Activated CD8-positive, alpha-beta T cell treated with anti-CD3 and anti-CD28 coated beads for 36 hours (primary cell): ENCODE results near the gene DDX24. TPM values are rescaled to one million over a fixed set of nuclear protein-coding genes. Genes with fewer than 3 reads are reported as not detected.

Experiments
- ATAC-seq: fragments of 200-7000 bp; cut with Tn5 transposase; one replicate; pipeline ENCODE4 v1.10.0; 2021; ENCODE audit warnings: mild to moderate bottlenecking, moderate library complexity
- CTCF ChIA-PET: fragments of 350-600 bp; sonication (Branson Sonifier 250); formaldehyde crosslinking; loops from one replicate; lab custom pipeline; 2021; ENCODE audit warnings: antibody characterized with exemption; lab: Charles Lee
- POLR2A ChIA-PET: fragments of 350-600 bp; sonication (Branson Sonifier 250); formaldehyde crosslinking; loops from one replicate; lab custom pipeline; 2021; ENCODE audit warnings: antibody characterized with exemption; lab: Charles Lee
- DNase-seq: peaks from one replicate; pipeline ENCODE4 v3.0.0-alpha.2; 2020
- H3K27ac Mint-ChIP-seq: one replicate; pipeline ENCODE4 v1.8.0; 2021; ENCODE audit warnings: mild to moderate bottlenecking, mixed read lengths
- H3K27me3 Mint-ChIP-seq: one replicate; pipeline ENCODE4 v1.8.0; 2021; ENCODE audit warnings: mixed read lengths
- H3K36me3 Mint-ChIP-seq: one replicate; pipeline ENCODE4 v1.8.0; 2021; ENCODE audit warnings: low read depth, mixed read lengths
- H3K4me1 Mint-ChIP-seq: one replicate; pipeline ENCODE4 v1.8.0; 2021; ENCODE audit warnings: low read depth, mixed read lengths
- H3K4me3 Mint-ChIP-seq: one replicate; pipeline ENCODE4 v1.8.0; 2021; ENCODE audit warnings: mild to moderate bottlenecking, moderate library complexity, mixed read lengths
- H3K9me3 Mint-ChIP-seq: one replicate; pipeline ENCODE4 v1.8.0; 2021; ENCODE audit warnings: mixed read lengths
- CTCF ChIP-seq: fragments of 200-600 bp; IDR thresholded peaks from one replicate; pipeline ENCODE4 v1.8.0; 2022; ENCODE audit warnings: antibody characterized with exemption, mild to moderate bottlenecking
- intact Hi-C: fragments of 100-400 bp; cut with micrococcal nuclease; formaldehyde crosslinking; loops from one replicate; pipeline ENCODE4 v1.10.0; 2022
- total RNA-seq, 2 experiments: library from RNA; stranded (reverse); gene quantifications; one replicate each; pipeline ENCODE4 v1.2.3, GENCODE V29; 2021

The DDX24 gene
- total RNA-seq, 2 experiments from 2014 or later = 272 to 275 TPM

DNA sequence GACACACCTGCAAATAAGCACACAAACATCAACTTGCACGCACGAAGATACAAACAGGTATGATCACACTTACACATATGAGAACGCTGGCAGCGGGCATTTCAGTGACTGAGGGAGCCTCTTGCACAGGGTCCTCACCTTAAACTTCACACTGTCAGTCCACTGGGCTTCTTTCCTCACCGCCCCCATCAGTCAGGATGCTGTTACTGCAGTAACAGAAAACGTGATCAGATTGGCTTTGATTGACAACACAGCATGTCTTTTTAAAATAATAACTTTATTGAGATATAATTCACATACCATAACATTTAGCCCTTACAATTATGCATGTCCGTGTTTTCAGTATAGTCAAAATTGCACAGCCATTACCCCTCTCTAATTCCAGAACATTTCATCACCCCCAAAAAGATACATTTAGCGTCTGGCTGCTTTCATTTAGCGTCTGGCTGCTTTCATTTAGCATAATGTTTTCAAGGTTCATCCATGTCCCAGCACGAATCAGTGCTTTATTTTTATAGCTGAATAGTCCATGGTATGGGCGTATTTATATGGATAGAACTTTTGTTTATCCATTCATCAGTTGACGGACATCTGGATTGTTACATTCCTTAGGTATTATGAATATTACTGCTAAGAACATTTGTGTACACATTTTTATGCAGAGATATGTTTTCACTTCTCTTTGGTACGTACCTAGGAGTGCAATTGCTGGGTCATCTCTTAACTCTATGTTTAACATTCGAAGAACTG lies 75.5 kb downstream of the DDX24 start:
- ATAC-seq (peak; percentile 41), DNase-seq (peak; percentile 45)
- no peak overlapping the region for H3K4me3 Mint-ChIP-seq
- intact Hi-C loops = loop anchor here (2.0 kb wide), 1 partner anchor 65 kb away; no protein-coding TSS in a partner anchor
- CTCF ChIA-PET = interaction anchor here (0.9 to 17.5 kb wide), 8 partner anchors 9 to 65 kb away, joined by 3 to 437 read pairs (median 6); no protein-coding TSS in a partner anchor
- peak; percentile 65 for TF ChIP-seq CTCF
- peaks cover 14% of the 10 kb centered on the region for H3K27me3 Mint-ChIP-seq
- no peak overlapping the region for H3K27ac Mint-ChIP-seq
- H3K9me3 Mint-ChIP-seq = no peaks in the 10 kb centered on the region
- POLR2A ChIA-PET = interaction anchor here (0.9 kb wide), 1 partner anchor 66 kb away, joined by 3 read pairs; no protein-coding TSS in a partner anchor
- H3K36me3 Mint-ChIP-seq = no peaks in the 10 kb centered on the region
- H3K4me1 Mint-ChIP-seq = peaks cover 23% of the 10 kb centered on the region

DNA sequence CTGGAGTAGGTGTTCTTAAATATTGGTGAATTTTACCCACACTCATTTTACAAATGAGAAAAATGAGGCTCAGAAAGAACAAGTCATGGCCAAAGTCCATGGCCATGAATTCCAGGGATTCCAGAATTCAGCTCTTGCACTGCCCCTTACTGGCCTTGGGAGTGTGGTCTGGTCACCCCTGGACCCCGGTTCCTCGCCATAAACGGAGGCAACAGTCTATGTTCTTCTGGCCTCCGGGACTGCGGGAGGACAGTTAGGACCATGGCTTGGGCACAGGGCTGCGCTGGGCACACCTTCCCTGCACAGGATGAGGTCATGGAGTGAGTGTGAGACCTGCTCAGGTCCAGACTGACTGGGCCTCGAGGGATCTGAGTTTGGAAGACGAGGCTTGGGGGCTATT lies 77.0 kb downstream of the DDX24 start:
- peaks cover 16% of the 10 kb centered on the region for H3K4me1 Mint-ChIP-seq
- no peak for DNase-seq
- H3K9me3 Mint-ChIP-seq = no peaks in the 10 kb centered on the region
- intact Hi-C loops = loop anchor here (2.0 kb wide), 1 partner anchor 63 kb away; no protein-coding TSS in a partner anchor
- no peak overlapping the region for H3K4me3 Mint-ChIP-seq
- ChIA-PET CTCF (interaction anchor here (0.9 to 17.5 kb wide), 9 partner anchors 11 to 71 kb away, joined by 3 to 437 read pairs (median 6); no protein-coding TSS in a partner anchor), POLR2A (no interaction called here)
- H3K27ac Mint-ChIP-seq = no peak overlapping the region
- H3K27me3 Mint-ChIP-seq = peaks cover 13% of the 10 kb centered on the region
- TF ChIP-seq CTCF = no peak
- no peak for ATAC-seq
- no peaks in the 10 kb centered on the region for H3K36me3 Mint-ChIP-seq

DNA sequence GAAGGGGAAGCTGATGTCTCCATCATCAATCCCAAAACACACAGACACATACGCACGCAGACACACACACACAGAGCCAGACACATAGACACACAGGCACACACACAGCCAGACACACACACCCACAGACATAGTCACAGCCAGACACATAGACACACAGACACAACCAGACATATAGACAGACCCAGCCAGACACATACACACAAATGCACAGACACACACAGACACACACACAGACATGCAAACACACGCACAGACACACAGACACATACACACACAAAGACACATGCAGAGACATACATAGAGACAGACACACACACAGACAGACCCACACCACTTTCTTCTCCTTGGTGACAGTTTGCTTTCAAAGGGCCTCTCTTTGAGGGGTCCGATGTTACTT lies 77.6 kb downstream of the DDX24 start:
- DNase-seq = no peak
- Mint-ChIP-seq H3K9me3 (no peaks in the 10 kb centered on the region), H3K36me3 (no peaks in the 10 kb centered on the region), H3K4me3 (no peak overlapping the region), H3K27me3 (peaks cover 13% of the 10 kb centered on the region), H3K27ac (no peak overlapping the region), H3K4me1 (peaks cover 16% of the 10 kb centered on the region)
- ATAC-seq = no peak
- CTCF ChIA-PET = interaction anchor here (1.1 to 17.5 kb wide), 6 partner anchors 10 to 95 kb away, joined by 3 to 437 read pairs (median 10); no protein-coding TSS in a partner anchor
- POLR2A ChIA-PET = no interaction called here
- intact Hi-C loops = no loop called here
- no peak for TF ChIP-seq CTCF

GRCh38 chr14:94001501-94002396 lies 79.3 kb downstream of the DDX24 start:
- peak; percentile 81 for ATAC-seq
- no peak overlapping the region for H3K4me3 Mint-ChIP-seq
- POLR2A ChIA-PET = interaction anchor here (0.6 to 1.3 kb wide), 3 partner anchors 51 to 79 kb away, joined by 3 to 4 read pairs (median 4); partner anchors contain the start of genes DDX24 and IFI27L1

More at GRCh38 chr14:94001501-94002396, 79.3 kb downstream of the DDX24 start:
- Mint-ChIP-seq H3K4me1 (peaks cover 20% of the 10 kb centered on the region), H3K27ac (peak overlapping the region; percentile 50), H3K36me3 (no peaks in the 10 kb centered on the region), H3K9me3 (no peaks in the 10 kb centered on the region), H3K27me3 (peaks cover 12% of the 10 kb centered on the region)
- CTCF ChIA-PET = interaction anchor here (0.6 to 17.5 kb wide), 28 partner anchors 9 to 135 kb away, joined by 3 to 437 read pairs (median 4); no protein-coding TSS in a partner anchor
- DNase-seq = peak; percentile 64
- TF ChIP-seq CTCF = peak; percentile 96
- intact Hi-C loops = no loop called here
